ENCODE data around the gene SESN3.
"Not testable (repeated sequence)": the region's sequence is repeated elsewhere in the genome, so short reads cannot be mapped to it uniquely, and the experiment has no call there.

The SESN3 gene

GRCh38 chr11:95149651-95150364, 81.2 kb downstream of the SESN3 start:
- no peak for DNase-seq

DNA sequence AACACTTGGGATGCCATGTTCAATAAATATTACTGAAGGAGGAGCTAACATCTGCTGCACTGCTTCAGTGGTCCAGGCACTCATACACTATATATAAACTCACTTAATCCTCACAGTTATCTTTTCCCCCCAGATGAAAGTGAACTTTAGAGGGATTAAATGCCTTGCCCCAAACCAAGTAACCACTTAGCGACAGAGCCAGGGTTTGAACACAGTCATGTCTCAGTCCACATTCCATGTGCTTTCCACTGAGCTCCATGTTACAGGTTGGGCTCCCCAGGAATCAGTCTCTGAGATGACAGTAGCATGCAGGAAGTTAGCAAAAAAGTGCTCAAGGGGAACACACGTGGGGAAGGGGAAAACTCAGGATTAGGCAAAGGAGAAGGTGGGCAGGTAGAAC, 82.1 kb downstream of the SESN3 start:
- DNase-seq, result no peak

DNA sequence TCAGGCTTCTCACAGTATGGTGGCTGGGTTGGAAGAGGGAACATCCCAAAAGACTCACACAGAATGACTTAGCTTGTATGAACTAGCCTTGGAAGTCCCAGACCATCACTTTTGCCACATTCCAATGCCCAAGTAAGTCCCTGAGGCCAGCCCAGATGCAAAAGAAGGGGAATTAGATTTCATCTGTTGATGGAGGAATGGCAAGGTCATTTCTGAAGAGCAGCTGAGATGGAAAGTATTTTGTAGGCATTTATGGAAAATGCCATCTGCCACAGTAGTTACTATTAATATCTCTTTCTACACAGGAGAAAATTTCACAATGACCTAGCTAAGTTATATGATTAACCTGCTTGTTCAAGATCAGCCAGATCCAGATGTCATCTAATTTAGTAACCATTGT, 82.6 kb downstream of the SESN3 start:
- DNase-seq, result no peak

DNA sequence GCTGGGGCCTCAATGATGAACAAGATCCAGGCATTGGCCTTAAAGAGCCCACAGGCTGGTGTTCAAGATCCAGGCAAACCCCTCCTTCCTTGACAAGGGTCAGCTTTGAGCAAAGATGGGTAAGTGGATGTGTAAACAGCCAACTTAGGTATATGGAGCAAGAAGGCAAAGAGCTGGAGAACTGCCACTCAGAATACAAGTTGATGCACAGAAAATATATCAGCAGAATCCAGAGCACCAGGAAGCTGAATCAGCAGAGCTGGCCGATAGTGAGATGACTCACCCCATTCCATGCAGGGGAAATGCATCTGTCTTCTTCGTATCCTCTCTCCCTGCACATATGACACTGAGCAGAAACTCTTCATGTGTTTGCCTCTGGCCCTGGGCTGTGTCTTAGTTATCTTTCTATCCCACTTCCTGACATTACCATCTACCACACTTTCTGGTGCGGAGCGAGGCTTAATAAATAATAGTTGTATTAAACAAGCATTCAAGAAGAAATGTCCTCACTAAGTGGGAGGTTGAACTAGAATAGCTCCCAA, 83.6 kb downstream of the SESN3 start:
- DNase-seq, result no peak

DNA sequence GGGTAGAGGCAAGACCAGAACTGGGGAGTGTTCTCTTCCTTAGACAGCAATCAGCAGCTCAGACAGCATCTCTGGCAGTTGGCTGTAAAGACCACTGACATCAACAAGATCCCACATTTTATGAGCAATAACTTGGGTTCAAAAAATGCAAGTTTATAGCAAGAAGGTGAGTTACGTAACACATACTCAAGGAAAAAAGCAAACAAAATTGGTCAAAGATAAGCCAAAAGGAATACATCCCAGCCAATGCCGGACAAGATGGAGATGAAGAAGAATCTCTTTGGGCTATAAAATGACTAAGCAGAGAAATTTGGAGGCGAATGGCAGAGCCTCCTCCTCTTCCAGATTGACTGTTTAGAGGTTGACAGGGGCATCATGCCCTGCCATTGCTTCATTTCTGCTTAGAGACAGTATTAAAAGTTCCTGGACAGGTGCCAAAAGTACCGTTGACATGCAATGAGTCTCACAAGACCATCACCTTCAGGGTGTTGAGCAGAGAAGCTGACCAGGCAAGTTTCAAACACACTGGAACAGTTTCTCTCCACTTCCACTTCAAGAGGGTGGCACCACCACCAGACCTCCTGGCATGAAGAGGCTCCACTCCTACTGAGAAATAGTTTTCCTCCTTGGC, 85.5 kb downstream of the SESN3 start:
- DNase-seq, result no peak

- no peak for DNase-seq
Measured at GRCh38 chr11:95144313-95145235, 86.4 kb downstream of the SESN3 start.

DNA sequence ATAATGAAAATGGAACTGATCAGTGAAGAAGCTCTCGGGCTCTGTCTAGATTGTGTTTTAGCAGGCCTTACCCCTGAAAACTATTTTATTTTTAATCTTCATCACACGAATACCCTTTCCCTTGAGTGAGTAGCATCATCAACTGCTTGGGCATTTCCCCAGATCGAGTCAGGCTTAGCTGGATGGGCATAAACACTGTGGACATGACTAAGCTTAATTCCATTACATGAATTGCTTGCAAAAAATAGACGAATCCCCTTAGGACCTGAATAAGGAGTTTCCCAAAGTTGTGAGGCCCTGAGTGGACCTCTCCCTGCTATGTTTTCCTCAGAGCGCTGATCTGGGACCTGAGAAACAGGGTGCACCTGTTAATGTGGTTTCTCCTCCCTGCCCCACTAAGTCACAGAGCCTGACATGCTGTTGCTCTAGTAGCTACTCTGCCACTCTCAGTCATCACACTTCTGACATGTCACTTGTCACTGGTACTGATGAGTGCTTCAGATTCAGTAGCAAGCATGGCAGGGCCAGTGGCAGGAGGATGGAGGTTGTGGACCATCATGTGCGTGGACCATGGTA, 87.8 kb downstream of the SESN3 start:
- no peak for DNase-seq

- no peak for DNase-seq
Measured at GRCh38 chr11:95142431-95142830, 88.6 kb downstream of the SESN3 start.

DNA sequence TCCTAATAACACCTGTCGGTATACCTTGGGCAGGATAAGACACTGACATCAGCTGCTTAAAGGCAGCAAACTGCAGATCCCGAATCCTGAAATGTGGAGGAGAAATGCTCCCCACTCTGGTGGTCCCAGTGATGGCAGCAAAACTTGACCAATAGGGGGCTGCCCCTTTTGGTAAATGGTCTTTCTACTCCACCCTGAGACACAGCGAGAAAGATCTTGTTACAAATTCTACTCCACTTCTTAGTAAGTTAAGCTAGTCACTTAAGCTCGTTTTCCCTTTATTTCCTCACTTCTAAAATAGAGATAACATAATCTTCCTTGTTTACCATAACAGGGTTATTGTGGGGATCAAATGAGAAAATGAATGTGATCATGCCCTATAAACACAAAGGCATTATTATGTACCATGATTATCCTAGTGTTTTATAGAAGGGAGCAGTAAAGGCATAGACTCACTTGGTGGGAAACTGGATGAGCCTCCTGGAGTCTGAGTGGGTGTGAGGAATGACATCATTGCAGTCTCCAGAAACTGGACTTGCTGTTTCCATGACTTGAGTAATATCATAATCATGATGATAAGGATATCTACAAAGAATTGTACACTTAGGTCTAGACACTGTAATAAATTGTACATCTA, 90.5 kb downstream of the SESN3 start:
- DNase-seq, result no peak

GRCh38 chr11:95138448-95138847, 92.6 kb downstream of the SESN3 start:
- DNase-seq, result no peak

- DNase-seq, result no peak
Measured at GRCh38 chr11:95137299-95137698, 93.7 kb downstream of the SESN3 start.

DNA sequence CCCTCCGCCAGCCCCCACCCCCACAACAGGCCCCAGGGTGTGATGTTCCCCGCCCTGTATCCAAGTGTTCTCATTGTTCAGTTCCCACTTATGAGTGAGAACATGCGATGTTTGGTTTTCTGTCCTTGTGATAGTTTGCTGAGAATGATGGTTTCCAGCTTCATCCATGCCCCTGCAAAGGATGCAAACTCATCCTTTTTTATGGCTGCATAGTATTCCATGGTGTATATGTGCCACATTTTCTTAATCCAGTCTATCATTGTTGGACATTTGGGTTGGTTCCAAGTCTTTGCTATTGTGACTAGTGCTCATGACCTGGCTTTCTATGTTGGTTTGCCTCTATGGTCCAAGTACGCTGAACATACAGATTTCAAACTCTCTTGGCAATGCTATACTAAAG, 94.3 kb downstream of the SESN3 start:
- not testable (repeated sequence) for DNase-seq

GRCh38 chr11:95135880-95136279, 95.1 kb downstream of the SESN3 start:
- DNase-seq, result no peak

DNA sequence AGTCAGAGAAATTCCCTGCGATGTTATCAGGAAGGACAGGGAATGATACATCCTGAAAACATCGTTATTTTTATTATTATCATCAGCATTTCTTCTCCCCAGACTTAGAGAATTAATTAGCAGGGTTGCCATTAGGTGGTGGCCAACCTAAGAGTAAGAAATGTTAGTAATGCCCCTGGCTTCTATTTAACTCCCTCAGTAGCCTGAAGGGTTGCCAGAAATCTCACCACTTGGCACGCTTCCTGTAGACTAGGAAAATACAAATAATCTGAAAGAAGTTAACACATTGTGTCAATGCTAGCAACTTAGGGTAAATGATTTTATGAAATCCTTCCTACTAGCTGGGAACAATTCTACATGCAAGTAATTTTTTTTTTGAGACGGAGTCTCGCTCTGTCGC, 95.8 kb downstream of the SESN3 start:
- no peak for DNase-seq

GRCh38 chr11:95134491-95134890, 96.5 kb downstream of the SESN3 start:
- DNase-seq, result no peak

GRCh38 chr11:95132956-95133355, 98.0 kb downstream of the SESN3 start:
- DNase-seq, result no peak

GRCh38 chr11:95128602-95129001, 102.4 kb downstream of the SESN3 start:
- no peak for DNase-seq

DNA sequence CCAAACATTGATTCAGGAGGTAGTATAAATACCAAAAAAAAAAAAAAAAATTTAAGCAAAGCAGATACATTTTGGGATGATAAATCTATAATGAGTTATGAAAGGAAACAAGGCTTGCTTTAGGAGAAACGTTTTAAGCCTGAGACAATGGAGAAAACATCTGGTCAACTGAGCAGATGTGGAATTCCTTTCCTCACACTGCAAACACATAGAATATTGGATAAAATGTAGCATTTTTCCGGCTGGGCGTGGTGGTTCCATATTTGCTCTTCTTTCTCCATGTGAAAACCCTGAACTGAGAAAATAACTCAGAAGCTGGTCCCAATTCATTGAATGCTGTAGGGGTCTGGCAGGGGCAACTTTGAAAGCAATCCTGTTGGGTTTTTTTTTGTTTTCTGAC, 107.4 kb downstream of the SESN3 start:
- no peak for DNase-seq

- DNase-seq, result no peak
Measured at GRCh38 chr11:95121698-95122097, 109.3 kb downstream of the SESN3 start.

GRCh38 chr11:95119361-95120060, 111.5 kb downstream of the SESN3 start:
- no peak for DNase-seq

DNA sequence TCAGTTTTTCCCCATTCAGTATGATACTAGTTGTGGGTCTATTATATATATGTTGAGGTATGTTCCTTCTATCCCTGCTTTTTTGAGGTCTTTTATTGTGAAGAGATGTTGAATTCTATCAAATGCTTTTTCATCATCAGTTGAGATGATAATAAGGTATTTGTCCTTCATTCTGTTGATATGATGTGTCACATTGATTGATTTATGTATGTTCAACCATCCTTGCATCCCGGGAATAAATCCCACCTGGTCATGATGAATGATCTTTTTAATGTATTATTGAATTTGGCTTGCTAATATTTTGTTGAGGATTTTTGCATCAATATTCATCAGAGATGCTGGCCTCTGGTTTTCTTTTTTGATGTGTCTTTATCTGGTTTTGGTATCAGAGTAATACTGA, 115.4 kb downstream of the SESN3 start:
- no peak for DNase-seq

Measured in CD4-positive, alpha-beta T cell treated with Interleukin-15 for 1 hour (primary cell).